COLO829 (cell line): ENCODE data around the gene LLGL2.
"Not testable (repeated sequence)": the region's sequence is repeated elsewhere in the genome, so short reads cannot be mapped to it uniquely, and the experiment has no call there.

Experiments
- DNase-seq: peaks from one replicate; pipeline ENCODE4 v3.0.0; 2012; ENCODE audit warnings: low spot score

Gene LLGL2, protein sequence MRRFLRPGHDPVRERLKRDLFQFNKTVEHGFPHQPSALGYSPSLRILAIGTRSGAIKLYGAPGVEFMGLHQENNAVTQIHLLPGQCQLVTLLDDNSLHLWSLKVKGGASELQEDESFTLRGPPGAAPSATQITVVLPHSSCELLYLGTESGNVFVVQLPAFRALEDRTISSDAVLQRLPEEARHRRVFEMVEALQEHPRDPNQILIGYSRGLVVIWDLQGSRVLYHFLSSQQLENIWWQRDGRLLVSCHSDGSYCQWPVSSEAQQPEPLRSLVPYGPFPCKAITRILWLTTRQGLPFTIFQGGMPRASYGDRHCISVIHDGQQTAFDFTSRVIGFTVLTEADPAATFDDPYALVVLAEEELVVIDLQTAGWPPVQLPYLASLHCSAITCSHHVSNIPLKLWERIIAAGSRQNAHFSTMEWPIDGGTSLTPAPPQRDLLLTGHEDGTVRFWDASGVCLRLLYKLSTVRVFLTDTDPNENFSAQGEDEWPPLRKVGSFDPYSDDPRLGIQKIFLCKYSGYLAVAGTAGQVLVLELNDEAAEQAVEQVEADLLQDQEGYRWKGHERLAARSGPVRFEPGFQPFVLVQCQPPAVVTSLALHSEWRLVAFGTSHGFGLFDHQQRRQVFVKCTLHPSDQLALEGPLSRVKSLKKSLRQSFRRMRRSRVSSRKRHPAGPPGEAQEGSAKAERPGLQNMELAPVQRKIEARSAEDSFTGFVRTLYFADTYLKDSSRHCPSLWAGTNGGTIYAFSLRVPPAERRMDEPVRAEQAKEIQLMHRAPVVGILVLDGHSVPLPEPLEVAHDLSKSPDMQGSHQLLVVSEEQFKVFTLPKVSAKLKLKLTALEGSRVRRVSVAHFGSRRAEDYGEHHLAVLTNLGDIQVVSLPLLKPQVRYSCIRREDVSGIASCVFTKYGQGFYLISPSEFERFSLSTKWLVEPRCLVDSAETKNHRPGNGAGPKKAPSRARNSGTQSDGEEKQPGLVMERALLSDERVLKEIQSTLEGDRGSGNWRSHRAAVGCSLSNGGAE

GRCh38 chr17:75524970-75525805 is at the start of gene LLGL2:
Gene LLGL2, plus strand, starts transcription at chr17:75525697. Its CDS starts 17,730 bp downstream, at chr17:75543427.
- DNase-seq = peak; percentile 76

DNA sequence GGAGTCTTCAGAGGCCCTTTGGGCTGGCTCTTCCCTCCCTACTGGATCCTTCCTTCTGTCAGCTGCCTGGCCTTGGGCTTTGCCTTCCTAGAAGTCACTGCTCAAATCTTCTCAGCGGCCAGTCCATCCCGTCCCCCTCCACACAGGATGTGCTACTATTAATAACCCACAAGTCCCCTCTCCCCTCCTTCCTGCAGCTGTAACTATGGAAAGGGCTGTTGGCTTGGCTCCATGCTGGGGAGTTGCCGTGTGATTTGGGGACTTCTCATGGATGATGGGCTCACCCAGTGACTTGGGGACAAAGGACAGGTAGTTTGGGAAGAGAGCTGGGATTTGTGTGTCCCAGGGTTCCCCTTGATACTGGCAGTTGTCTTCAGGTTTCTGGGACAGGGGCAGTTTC is 49.6 kb upstream of the LLGL2 start:
- DNase-seq = no peak

DNA sequence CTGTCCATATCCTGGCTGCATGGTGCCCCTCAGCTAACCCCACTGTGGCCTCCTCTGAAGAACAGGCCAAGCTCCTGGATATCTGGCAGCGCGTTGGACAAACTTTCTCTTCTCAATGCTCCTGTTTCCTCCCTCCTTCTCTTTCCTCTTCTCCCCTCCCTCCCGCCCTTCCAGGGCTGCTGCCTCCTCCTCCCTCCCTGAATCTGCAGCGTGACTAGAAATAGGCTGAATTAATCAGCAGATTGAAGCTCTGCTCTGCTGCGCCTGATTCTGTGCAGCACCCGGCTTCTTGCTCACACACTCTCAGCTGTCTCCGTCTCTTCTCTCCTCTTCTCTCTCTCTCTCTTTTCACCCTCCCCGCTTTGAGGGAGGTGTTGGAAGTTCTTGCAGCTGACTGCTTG is 49.2 kb upstream of the LLGL2 start:
- no peak for DNase-seq

DNA sequence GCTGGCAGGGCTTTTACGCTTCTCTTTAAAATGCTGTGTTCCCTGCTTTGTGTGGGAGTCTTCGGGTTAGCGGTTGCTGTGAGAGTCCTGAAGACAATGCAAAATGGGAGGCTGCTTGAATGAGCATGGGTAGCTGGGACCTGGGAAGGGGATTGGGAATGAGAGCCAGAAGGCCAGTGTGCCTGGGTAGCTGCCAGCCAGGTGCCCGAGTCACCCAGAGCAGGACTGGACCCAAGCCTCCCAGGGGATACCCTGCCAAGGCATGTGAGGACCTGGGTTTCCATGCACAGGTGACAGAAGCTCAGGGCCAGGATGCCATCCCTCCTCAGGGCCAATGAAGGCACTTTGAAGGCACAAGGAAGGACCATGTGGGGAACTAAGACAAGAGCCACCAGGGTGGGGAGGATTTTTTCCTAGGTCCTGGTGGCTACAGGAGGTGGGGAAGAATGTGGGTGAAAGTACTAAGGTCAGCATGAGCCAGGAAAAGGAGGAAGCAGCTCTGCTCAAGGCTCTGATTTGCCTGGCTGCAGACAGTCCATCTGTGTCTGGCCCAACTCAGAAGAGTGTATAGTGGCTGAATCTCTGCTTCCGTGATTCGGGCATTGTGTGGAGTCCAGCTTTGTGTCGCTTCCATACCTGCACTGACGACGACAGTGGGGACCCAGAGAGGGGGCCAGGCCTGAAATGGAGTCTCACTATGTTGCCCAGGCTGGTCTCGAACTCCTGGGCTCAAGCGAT is 48.6 kb upstream of the LLGL2 start:
- DNase-seq = no peak

- DNase-seq = not testable (repeated sequence)
These were observed 48.0 kb upstream of the LLGL2 start for GRCh38 chr17:75477490-75477862.

- DNase-seq = no peak
These were observed 47.0 kb upstream of the LLGL2 start for GRCh38 chr17:75478508-75478907.

GRCh38 chr17:75480281-75480680 is 45.2 kb upstream of the LLGL2 start:
- no peak for DNase-seq

- no peak for DNase-seq
These were observed 44.1 kb upstream of the LLGL2 start for GRCh38 chr17:75481194-75482068.

- no peak for DNase-seq
These were observed 43.2 kb upstream of the LLGL2 start for GRCh38 chr17:75482098-75482942.

DNA sequence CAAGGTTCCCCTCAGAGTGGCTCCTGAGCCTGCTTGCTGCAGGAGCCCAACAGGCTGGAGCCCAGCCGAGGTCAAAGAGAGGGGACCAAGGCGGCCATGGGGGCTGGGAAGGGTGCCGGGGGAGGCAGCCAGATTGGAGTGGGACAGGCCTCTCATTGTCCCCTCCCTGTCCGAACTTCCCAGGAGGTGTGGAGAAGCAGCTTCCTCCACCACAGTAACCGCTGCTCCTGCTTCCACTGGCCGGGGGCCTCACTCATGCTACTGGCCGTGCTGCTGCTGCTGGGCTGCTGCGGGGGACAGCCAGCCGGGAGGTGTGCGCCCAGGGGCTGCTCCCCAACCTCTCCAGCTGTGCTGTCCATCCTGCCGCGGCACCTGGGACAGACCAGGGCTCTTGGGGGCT is 39.8 kb upstream of the LLGL2 start:
- DNase-seq = no peak

DNA sequence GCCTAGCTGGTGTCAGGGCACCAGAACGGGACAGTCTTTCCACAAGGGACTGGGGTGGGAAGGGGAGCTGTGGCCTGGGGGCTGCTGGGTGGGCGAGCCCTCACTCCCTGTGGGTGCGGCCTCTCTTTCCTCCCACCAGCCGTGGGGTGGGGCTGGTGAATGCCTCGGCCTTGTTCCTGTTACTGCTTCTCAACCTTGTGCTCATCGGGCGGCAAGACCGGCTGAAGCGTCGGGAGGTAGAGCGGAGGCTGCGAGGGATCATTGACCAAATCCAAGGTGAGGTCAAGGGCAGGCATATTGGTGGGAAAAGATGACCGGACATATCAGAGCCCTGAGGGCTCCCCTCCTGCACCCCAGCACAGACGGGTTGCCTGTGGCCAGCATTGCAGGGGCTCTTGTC is 39.3 kb upstream of the LLGL2 start:
- no peak for DNase-seq

DNA sequence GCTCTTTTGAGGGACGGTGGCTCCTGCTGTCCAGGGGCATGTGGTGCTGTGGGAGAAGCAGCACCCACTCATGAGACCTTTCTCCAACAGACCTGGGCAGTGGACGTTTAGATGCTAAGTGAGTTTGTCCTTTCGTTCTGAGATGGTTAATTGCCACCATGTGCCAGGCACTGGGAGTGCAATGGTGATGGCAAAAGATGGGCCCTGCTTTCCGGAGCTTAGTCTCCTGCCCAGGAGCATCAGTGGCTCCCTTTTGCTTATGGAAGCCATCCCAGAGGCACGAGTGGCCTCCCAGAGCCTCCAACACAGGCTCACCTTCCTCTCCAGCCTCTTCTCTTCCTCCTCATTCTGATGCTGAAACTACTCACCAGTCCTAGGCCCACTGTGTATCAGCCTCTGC is 38.5 kb upstream of the LLGL2 start:
- no peak for DNase-seq

GRCh38 chr17:75487351-75488070 is 38.0 kb upstream of the LLGL2 start:
- no peak for DNase-seq

DNA sequence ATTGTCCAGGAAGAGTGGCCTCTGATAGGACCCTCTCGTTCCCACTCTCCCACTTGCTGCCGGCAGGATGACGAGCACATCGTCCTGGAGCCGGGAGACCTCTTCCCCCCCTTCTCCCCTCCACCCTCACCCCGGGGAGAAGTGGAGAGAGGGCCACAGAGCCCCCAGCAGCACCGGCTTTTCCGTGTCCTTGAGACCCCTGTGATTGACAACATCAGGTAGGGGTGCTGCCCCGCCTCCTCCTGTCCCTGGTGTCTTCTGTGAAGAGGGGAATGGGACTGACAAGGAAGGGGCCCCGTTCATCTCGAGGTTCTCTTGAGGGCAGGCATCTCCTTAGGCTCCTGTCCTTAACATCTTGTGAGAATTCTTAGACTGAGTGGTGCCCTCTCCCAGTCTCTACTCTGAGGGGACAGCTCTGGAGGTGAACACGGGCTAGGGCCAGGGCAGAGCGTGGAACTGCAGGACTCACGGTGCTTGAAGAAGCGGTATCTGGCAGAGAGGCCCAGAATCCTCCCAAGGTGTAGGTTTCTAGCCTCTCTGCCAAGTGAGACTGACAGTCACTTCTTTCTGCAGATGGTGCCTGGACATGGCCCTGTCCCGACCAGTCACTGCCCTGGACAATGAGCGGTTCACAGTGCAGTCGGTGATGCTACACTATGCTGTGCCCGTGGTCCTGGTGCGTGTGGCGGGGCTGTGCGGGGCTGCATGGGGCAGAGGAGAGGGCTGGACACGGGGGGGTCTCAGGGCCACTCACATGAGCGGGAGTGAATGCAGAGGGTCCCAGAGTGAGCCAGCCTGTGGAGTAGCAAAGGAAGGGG is 36.6 kb upstream of the LLGL2 start:
- DNase-seq = no peak

GRCh38 chr17:75489511-75489955 is 36.0 kb upstream of the LLGL2 start:
- no peak for DNase-seq

DNA sequence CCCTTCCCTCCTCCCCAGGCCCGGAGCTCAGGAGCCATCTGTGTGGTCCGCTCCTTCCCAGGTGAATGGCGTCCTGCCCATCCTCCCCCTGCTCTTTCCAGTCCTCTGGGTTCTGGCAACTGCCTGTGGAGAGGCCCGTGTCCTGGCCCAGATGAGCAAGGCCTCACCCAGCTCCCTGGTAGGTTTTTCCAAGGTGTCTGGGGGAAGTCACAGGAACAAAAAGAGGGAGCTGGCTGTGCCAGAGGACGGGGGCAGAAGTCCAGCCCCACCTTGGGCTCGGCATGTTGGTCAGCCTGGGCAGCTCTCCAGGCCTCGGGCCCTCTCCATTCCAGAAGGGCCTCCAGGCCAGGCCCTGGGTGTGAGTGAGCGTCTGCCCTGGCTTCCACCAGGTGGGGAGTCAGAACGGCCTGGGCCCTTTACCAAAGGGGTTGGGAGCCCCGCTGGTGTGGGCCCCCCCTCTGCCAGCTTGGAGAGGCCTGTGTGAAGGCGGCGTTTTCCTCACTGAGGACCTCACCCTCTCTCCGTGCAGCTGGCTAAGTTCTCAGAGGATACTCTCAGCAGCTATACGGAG is 35.2 kb upstream of the LLGL2 start:
- no peak for DNase-seq

DNA sequence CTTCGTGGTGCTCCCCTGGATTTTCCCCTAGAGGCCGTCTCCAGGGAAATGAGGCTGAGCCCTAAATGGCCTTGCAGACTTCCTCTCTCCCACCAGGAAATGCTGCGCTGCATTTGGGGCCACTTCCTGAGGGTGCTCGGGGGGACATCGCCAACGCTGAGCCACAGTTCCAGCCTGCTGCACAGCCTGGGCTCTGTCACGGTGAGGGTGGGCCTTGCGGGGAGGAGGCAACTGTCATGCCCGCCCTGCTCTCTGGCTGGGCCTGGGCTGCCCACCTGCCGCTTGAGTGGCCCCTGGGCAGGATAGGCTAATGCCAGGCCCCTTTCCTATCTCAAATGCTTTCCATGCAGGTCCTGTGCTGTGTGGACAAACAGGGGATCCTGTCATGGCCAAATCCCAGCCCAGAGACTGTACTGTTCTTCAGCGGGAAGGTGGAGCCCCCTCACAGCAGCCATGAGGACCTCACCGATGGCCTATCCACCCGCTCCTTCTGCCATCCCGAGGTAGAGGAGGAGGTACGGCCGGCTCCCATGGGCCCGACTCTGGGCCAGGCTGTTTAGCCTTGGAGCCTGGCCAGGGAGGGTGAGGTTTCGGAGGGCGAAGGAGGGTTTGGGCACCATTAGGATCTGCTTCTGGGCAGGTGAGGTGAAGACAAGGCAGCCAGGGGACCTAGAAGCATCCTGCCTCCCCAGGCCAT is 34.4 kb upstream of the LLGL2 start:
- no peak for DNase-seq
